ENCODE results near the gene ATP1B4.
A peak's percentile ranks its signal among the peaks of the same experiment; 100 is the strongest.
"Not testable (repeated sequence)": the region's sequence is repeated elsewhere in the genome, so short reads cannot be mapped to it uniquely, and the experiment has no call there.

Gene ATP1B4

DNA sequence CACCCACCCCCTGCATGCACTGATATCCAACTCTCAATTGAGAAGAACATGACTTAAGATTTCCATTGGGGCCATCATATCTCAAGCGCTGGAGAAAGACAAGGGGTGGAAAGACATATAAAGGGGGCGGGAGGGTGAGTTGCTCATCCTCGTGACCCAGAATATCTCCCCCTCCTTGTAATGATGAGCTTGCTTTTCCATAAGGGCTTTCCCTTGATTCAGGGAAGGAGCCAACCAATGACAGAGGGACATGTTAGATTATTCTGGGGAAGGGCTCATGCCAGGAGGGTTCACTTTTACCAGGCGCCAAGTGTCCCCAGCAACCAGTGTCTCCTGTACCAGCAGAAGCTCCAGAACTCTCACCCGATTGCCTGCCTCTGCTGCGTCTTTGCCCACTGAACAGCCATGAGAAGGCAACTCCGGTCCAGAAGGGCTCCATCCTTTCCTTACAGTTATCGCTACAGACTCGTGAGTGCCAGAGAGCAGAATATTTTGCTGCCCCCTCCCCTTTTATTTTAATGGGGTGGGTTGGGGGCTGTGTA, at the start of gene ATP1B4:
TSS of gene ATP1B4 (plus strand) at position 326 of the 542 bp plus-strand sequence. CDS start at position 406, 80 bp downstream.
- DNase-seq (ENCODE audit: low read depth in 1 of 2, low spot score in 1 of 2), result no peak

DNA sequence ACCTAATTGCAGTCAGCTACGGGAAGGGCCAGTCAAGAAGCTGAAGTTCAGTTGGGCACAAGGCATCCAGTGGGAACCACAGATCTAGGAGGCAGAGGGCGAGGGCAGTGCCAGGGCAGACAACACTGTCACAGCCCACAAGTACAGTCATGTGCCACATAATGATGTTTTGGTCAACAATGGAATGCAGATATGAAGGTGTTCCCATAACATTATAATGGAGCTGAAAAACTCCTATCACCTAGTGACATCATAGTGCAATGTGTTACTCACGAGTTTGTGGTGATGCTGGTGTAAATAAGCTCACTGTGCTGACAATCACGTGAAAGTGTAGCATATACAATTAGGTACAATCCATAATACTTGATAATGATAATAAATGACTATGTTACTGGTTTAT, 46.1 kb upstream of the ATP1B4 start:
- DNase-seq (ENCODE audit: low read depth in 1 of 2, low spot score in 1 of 2), result no peak

DNA sequence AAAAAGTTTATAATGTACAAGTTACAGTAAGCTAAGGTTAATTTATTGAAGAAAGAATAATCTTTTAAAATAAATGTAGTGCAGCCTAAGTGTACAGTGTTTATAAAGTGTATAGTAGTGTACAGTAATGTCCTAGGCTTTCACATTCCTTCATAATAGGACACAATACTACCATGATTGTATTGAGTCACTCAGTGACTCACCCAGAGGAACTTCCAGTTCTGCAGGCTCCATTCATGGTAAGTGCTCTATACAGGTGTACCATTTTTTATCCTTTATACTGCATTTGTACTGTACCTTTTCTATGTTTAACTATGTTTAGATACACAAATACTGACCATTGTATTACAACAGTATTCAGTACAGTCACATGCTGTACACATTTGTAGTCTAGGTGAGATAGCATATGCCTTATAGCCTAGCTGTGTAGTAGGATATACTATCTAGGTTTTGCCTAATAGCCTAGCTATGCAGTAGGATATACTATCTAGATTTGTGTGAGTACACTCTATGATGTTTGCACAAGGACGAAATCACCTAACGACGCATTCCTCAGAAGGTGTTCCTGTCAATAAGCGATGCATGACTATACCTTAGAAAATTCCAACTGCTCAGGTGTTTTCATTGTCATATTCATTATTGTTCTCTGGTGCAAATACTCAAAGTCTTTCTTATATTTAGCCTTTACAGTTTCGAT, 45.2 kb upstream of the ATP1B4 start:
- no peak for DNase-seq (ENCODE audit: low read depth in 1 of 2, low spot score in 1 of 2)

DNA sequence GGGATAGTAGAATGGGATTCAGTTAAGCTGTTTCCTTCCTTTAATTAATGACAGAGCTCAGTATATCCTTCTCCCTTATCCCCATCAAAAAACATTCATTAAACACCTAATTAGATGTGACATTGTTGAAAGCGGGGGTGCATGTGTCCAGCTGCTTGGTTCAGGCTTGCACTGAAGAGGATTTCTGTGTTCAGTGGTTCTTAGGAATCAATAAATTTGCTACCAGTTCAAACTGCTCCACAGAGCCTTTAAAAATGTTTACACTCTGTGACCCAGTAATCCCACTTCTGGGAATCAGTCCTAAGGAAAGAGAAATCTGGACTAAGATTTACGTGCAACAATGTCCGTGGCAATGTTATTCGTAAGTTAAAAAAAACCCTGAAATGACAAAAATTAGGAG, 43.5 kb upstream of the ATP1B4 start:
- no peak for DNase-seq (ENCODE audit: low read depth in 1 of 2, low spot score in 1 of 2)

DNA sequence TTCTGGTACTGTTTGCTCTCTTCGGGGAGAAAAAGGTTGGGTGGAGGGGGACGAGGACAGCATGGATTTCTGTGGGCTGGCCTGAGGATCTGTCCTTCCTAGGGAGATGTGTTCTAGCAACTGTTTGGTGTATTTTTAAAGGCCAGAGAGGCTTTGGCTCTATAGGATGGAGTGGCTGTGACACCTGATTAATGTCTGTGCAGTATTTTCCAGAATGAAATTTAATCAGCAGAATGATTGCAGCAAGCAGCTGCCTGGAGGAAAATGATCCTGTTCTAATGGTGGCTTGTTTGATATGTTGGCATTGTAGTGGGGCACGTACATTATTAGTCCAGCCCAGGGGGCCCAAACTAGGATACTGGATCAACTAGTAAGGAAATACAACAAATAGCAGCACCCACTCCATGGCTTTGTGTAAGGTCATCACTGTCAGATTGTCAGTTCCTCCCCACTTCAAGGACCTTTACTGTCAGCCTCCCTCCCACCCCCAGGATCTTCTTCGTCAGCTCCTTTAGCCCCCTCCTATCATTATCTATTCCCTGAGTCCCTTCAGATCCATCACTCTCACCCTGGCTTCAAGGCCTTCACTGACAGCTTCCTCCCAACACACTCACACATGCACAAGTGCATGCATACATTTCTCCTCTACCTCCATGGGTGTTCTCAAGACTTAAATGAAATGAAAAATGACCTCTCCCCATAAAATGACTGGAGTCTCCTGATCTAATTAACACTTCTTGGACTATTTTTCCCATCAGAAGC, 40.2 kb upstream of the ATP1B4 start:
- DNase-seq (ENCODE audit: low read depth in 1 of 2, low spot score in 1 of 2), result no peak

DNA sequence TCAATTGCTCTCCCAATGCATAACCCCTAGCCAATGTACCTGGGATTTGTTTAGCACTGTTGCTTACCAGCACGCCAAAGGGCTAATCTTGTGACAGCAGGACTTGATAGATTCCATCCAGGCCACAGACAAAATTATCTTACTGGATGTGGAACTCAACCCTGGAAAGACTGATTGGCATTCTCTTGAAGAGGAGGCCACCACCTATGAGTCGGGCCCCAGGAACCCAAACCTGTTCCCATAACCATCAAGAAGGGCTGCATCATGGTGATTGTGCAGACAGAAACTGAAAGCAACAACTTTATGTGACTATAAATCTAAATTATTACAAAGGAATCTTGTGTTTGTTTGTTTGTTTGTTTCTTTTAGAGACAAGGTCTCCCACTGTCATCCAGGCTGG, 30.8 kb upstream of the ATP1B4 start:
- DNase-seq (ENCODE audit: low read depth in 1 of 2, low spot score in 1 of 2), result no peak

DNA sequence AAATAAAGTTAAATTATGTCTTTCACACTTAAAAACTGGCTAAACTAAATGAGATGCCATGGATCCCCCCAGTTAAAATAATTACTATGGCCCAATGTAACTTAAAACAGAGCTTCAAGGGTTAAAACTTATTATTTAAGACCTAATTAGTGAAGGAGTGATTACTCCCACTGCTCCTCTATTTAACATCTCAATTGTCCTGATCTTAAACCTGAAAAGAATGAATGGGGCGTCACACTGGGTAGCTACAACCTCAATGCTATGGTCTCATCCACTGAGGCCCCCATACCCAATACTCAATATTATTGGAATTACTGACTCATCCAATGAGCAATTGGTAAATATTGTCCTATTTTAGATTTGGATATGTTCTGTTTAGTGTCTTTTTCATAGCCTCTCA, 29.5 kb upstream of the ATP1B4 start:
- no peak for DNase-seq (ENCODE audit: low read depth in 1 of 2, low spot score in 1 of 2)

DNA sequence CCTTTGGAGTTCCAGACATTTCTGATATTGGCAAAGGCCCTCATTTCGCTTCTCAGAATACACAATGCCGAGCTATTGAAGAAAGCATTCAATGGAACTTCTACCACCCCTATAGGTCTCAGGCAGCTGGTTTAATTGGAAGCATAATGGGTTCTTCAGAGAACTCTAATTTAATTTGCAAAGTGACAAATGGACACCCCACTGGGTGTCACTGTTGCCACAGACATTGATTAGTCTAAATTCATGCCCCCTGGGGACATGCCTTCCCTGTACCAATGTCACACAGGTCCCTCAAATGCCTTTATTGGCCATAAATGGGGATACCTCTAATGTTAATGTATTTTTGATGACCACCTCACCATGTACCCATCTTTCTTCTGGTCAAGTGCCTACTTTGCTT, 27.7 kb upstream of the ATP1B4 start:
- no peak for DNase-seq (ENCODE audit: low read depth in 1 of 2, low spot score in 1 of 2)

DNA sequence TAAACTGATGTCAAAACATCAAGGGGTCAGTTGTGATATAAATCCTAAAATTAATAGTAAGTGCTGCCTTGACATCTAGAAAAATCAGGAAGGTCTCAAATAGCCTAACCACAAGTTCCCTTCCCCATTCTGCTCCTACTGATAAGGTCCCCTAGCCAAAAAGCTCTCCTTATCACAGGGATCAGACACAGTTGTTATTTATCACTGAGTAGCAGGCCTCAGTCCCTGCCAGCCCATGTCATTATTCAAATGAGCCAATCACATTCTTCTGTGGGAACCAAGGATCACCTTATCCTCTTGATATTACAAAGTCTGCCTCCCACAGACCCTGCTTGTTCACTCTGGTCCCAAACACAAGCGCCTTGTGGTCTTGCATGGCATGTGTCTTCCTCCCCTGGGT, 27.3 kb upstream of the ATP1B4 start:
- DNase-seq (ENCODE audit: low read depth in 1 of 2, low spot score in 1 of 2), result no peak

DNA sequence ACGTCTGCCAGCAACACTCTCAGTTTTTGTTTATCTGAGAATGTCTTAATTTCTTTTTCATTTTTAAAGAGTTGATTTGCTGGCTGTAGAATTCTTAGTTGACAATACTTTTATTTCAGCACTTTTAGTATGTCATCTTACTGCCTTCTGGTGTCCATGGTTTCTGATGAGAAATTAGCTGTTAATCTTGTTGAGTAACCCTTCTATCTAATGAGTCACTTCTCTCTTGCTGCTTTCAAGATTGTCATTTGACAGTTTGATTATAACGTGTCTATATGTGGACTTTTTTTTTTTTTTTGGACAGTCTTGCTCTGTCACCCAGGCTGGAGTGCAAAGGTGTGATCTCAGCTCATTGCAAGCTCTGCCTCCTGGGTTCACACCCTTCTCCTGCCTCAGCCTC, 26.6 kb upstream of the ATP1B4 start:
- DNase-seq (ENCODE audit: low read depth in 1 of 2, low spot score in 1 of 2), result no peak

DNA sequence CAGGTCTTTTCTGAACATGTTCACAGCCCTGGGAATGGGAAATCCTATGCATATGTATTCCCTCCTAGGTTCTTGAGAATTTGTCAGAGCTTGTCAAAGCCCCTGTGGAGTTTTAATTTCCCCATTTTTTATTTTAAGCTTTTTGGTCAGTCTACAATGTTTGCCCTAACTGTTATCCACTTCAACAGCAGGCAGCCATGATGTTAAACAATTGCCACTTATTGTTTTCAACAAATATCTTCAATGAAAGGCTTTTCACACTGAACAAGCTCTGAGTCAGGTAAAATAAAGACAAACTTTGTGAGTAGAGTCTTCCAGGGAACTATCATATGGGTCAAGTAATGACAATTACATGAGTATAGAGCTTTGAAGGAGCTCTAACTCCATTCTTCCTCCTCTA, 25.0 kb upstream of the ATP1B4 start:
- no peak for DNase-seq (ENCODE audit: low read depth in 1 of 2, low spot score in 1 of 2)

DNA sequence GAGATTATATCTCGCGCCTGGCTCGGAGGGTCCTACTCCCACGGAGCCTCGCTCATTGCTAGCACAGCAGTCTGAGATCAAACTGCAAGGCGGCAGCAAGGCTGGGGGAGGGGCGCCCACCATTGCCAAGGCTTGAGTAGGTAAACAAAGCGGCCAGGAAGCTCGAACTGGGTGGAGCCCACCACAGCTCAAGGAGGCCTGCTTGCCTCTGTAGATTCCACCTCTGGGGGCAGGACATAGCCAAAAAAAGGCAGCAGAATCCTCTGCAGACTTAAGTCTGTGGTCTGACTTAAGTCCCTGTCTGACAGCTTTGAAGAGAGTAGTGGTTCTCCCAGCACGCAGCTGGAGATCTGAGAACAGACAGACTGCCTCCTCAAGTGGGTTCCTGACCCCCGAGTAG, 17.3 kb upstream of the ATP1B4 start:
- DNase-seq (ENCODE audit: low read depth in 1 of 2, low spot score in 1 of 2), result not testable (repeated sequence)

DNA sequence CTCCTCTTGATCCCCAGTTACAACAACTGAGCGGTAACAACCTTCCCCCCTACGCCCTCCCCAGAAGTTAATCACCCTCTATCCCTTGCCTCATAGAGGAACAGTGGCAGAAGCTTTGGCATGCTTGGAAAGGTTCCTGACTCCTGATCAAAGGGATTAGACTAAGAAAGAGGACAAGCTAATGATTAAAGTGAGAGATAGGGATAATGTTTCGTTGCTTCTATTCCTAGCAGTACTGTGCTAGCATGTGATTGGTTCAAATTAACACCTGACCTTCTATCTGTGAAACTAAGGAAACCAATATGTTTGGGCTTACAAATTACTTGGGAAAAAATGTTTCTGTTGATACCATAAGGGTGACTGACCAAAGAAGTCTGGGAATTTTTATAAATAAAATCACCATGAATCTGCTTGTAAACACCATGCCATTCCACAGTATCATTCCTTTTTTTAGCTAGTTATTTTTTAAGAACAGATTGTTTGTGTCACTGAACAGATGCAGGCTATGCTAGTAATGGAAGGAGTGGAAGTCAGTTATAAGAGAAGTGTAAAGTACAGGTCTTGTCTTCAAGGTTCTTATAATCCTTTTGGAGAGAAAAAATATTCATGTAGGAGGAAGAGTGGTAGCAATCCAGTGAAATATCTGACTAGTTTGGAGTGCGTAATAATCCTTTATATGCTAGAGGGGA, 11.3 kb upstream of the ATP1B4 start:
- no peak for DNase-seq (ENCODE audit: low read depth in 1 of 2, low spot score in 1 of 2)

DNA sequence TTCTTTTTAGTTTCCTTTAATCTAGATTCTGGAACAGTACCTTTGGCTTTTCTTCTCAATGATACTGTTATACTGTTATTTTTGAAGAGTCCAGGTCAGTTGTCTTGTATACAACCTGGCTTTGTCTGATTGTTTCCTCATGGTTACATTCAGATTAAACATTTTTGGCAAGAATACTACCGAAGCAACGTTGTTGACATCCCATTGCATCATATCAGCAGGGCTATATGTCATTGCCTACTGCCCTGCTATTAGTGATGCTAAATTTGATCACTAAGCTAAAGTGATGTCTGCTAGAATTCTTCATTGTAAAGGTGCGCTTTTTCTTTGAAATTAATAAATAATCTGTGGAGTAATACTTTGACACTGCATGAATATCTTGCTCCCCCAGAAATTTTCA, 5.8 kb upstream of the ATP1B4 start:
- DNase-seq (ENCODE audit: low read depth in 1 of 2, low spot score in 1 of 2), result no peak

DNA sequence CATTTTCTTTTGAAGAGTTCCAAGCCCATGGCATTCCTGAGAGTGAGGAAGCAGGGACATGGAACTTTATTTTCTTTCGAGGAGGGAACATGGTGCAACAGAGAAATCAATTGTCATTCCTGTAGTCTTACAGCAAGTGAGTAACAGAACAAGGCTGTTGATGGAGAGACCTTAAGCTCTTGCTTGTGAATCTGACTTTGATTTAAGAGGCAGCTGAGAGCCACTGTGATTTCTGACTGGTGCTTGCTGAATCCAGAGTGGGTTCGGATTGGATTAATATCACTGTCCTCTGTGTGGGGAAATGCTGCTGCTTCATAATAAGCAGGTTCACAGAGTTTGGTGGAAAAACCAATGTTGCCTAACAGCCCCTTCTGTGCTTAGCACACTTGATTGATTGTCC, 4.7 kb upstream of the ATP1B4 start:
- no peak for DNase-seq (ENCODE audit: low read depth in 1 of 2, low spot score in 1 of 2)

DNA sequence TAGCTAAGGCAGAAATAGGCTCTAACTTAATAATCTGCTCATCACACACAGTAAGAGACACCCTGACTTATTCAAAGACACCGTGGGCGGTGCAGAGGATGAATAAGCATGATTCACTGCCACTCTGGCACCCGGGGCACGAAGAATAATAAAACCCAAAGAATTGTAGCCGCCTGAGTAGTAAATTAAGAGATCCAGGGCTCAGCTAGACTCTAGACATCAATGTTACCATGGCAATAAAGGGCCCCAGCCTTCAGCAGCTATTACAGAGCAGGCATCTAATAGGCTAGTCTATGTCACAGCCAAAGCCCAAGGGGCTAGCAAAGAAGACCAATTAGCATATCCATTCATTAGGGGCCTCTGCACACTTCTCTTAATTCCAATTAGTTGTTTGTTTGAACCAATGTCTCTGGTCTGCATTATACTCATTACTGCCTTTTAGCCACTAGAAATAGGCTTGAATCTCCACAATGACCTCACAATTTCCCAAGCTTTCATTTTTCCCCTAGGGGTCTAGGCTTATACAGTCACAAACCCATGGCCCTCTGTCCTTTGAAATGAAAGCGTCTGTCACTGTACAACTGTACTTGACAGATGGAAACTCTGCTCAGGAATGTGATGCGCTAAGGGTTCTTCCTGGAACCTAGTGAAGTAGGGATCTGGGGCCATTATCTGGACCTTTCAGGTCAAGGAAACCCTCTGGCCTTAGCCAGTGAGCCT, 3.0 kb upstream of the ATP1B4 start:
- DNase-seq (ENCODE audit: low read depth in 1 of 2, low spot score in 1 of 2), result no peak

DNA sequence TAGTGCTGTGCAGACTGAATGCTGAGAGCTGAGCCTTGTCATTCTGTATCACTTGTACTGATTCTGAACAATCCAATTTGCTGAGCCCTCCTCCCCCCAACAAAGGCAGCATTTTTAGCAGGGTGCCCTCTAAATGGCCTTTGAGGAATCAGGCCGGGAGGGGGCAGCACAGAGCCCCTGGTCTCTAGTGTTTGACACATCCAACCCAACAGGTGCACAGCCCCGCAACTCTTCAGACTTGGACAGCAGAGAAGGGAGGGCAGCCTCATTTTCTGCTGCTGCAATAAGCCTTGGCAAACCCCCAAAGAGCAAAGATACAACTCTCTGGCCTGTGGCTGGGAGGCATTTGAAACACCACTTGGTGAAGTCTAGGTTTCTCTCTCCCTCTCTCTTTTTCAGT, 3.4 kb downstream of the ATP1B4 start:
- peak in 1 of 2 donors; percentile 11 for DNase-seq (ENCODE audit: low read depth in 1 of 2, low spot score in 1 of 2)

DNA sequence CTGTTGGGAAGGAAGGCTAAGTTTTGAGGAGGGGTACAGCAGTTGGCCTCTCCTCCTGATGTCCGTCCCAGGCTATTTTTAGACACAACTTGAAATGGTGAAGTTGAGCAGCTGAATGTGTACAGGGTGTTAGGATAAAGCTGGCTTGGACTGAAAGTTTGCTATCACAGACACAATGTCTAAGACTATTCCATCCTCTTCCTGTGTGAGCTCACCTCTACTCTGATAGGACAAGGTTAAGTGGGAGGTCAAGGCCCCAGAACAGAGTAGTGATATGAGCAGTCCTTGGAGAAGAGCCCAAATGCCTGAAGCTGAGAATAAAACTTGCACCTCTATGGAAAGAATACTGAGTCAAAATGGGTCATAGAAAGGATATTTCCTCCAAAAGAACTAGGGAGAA, 4.1 kb downstream of the ATP1B4 start:
- no peak for DNase-seq (ENCODE audit: low read depth in 1 of 2, low spot score in 1 of 2)

DNA sequence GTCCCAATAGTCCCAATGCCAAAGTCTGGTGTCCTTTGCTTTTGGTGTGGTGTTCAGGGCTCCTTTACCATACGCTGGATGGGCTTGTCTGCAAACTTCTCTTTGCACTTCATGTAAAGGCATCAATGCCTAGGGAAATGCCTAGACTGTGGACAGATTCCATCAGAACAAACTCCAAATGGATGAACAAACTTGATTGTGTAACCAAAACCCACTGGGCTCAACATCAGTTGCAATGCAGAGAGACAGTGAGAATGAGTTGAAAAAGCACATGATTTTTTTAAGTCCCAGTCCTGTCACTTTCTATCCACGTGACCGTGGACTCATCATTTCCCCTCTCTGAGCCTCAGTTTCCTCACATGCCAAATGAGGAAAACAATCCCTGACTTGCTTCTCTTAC, 4.9 kb downstream of the ATP1B4 start:
- no peak for DNase-seq (ENCODE audit: low read depth in 1 of 2, low spot score in 1 of 2)

DNA sequence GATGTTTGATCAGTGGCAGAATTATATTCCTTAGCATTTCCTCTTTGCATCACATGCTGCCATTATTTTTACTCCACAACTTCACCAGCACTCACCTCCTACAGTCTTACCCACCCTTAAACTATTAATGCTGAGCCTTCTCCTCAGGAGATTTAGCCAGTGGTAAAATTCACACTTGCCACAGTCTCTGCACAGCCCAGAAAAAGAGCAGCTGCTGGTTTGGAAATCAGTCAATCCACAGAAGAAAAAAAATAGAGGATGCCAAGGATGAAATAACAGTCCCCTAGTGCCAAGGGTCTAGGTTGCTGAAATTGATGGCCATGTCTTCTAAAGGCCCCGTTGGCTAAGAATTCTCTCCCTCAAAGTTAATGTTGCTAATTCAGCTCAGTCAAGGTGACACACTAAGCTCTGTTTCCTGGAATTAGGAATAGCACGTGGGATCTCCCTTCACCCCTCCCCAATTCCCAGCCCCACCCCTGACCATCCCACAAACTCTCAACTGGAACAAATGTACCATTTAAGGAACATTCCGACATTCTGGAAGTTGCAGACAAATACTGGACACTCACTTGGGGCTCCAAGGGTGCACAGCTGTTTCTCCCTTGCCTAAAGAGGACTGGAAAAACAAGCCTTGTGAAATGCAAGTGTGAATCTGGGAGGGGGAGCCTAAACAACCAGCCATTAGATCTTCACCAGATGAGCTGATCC, 5.7 kb downstream of the ATP1B4 start:
- DNase-seq (ENCODE audit: low read depth in 1 of 2, low spot score in 1 of 2), result no peak

Measured in activated T-helper 1 cell treated with anti-CD3 and anti-CD28 coated beads, Interleukin-2, amount 50 U/mL, for 16 hours (primary cell).